GM18508 (cell line): ENCODE data around the gene ALK.
"Not testable (repeated sequence)": the region's sequence is repeated elsewhere in the genome, so short reads cannot be mapped to it uniquely, and the experiment has no call there.

Experiments
- ATAC-seq: cut with Tn5 transposase; IDR thresholded peaks from one replicate; pipeline ENCODE4 v1.9.1; 2021; ENCODE audit warnings: moderate number of reproducible peaks; ENCODE audit not compliant: insufficient read depth, unreplicated experiment

Gene ALK

DNA sequence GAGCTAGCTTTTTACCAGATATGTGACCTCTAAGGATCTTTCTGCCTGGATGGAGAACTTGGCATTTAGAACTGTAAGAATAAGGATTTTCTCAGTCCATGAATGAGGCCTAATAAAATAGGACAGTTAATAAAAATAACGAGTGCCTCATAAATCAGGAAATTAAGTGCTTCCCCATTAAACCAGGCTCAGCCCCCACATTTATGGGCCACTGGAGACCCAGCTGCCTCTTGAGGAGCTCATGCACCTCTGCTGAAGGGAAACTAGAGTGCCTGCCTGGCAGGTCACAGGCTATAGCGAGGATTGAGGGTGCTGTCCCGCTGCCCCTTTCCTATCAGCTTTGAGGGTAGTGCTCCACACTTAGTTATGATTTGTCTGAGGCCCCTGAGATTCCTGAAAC lies 158.0 kb downstream of the ALK start:
- no peak for ATAC-seq

DNA sequence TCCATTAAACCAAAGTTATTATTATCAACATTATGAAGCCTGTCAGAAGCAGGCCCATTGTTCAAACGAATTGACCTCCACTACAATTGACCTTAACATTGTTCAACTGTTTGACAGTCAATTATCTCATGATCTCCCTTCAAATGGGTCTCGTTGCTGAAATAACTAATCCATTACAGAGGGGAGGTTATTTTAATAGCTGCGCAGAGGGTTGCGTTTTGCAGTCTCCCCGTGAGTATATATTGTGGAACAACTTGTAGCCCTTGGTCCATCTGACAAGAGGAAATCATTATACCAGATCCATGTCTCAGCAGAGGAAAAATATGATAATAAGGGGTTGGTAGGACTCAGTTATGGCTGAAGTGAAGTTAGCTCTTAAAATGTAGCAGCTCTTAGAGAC lies 159.1 kb downstream of the ALK start:
- no peak for ATAC-seq

DNA sequence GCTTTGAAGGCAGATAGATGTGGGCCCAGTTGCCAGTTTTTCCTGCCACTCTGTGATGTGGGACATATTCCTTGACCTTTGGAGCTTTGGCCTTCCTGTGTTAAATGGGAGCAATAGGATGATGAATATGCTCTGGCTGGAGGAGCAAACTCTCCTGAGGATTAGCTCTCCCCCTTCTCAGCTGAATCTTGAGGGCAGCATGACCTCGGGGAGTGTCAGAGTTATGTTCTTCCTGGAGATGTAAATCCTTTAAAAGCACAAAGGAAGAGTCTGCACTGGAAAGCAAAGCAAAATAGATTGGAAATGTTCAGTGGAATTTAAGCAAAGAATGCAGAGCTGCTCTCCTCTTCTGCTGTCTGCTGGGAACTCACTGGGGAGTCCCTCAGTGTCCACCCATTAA lies 160.1 kb downstream of the ALK start:
- no peak for ATAC-seq

DNA sequence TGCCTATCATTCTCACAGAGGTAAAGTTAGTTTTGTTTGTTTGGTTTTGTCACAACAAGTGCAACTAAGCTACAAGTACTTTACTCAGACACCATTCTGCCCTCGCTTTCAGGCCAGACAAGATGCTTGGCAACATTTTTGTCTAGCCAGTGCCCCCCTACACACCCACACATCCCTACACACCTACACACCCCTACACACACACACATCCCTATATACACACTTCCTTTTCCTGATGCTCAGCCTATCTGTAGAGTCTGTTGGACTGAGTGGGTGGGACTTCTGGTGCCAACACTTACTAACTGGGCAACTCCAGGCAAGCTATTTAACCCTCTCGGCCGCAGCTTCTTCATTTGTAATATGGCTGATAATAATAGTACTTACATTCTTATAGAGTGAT lies 161.4 kb downstream of the ALK start:
- no peak for ATAC-seq

DNA sequence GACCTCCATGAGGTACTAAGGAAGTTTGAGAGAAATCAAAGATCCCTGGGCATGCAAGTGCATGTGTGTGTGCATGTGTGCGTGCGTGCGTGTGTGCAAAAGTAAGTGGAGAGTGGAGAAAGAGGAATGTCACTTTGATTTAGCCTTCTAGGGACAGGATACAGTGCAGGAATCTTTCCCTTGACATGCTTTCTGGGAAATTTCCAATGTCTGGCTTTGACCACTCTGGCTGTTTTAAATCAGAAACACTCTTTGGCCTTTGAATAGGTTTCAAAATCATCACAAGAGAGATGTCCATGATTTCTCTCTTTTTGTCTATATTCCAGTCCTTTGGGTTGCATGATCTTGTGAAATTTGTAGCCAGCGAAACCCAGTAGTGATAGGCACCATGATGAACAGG lies 162.0 kb downstream of the ALK start:
- no peak for ATAC-seq

DNA sequence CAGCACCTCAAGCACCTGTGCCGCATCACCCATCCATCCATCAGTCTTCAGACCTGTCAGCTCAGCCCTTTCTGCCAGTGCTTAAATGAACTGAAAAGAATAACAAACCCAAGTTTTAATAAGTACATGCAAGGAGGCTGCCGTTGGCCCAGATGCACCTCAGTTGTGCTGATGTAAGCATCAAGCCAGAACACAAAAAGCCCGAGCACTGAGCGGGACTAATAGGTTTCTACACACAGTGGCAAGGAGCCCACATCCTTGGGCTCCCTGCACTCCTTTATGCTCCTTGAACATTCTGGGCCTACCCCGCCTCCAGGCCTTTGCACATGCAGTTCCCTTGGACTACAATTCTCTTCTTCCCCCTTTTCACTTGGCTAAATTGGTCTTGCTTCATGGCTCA lies 165.6 kb downstream of the ALK start:
- no peak for ATAC-seq

DNA sequence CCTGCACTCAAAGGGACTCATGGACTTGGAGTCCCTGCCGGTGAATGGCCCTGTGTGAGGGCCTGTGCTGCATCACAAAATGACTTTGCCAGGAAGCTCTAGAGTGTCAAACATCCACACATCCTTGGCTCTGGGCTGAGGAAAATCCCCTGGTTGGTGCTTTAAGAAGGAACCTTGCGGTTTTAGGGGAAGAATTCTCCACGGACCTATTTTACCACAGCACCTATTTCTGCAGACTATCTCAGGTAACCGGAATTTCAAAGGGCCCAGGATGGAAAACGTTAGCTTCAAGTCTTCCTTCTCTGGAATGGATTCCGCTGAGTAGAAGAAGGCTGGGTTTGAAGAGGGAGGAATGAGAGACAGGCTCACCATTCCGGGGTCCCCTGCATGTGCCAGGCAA lies 166.2 kb downstream of the ALK start:
- ATAC-seq, result no peak

DNA sequence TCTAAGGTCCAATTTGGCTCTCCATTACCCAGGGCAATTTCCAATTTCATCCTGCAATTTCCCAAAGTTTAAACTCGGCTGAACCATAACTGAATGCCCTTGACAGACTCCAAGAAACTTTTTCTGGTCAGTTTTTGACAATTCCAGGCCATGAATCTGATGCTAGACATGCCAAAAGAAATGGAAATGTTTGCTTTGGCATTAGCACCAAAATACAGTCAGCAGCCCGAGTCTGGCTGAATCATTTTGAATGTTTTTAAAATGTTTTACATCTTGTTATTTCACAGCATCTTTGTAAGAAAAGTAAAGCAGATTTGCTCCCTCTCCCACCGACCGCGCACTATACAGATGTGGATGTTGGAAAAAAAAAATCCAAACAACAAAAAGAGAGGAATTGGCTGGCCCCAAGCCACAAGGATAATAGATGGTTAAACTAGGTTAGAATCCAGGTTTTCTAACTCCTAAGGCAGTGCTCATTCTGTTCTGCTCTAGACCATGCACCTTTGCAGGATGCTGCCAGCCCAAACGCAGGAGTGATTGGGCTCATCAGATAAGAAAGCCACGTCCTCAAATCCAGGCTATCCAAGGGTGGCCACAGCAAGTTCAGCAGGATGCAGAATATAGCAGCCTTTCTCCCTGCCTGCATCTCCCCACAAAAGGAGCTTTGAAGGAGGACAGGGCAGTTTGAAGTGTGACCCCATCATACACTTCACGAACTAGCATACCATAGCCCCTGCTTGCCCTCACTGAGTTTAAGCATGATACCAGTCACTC lies 167.5 kb downstream of the ALK start:
- no peak for ATAC-seq

DNA sequence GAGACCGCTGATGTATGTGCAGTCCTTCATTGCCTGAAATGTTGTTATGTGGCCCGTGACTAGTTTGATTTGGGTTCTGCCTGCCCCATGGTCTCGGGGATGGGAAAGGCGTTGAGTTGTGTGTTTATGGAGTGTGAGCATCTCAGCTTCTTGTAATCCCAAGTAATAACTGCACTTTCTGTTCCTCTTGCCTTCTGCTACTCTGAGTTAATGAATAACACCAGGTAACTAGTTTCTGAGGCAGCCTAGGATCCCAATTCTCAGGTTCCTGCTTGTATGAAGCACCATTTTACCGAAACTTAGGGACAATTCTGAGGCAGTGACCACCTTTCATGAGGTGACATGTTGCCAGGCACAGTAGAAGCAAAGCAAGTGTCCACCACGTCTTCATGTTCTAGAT lies 170.0 kb downstream of the ALK start:
- ATAC-seq, result peak; percentile 48

DNA sequence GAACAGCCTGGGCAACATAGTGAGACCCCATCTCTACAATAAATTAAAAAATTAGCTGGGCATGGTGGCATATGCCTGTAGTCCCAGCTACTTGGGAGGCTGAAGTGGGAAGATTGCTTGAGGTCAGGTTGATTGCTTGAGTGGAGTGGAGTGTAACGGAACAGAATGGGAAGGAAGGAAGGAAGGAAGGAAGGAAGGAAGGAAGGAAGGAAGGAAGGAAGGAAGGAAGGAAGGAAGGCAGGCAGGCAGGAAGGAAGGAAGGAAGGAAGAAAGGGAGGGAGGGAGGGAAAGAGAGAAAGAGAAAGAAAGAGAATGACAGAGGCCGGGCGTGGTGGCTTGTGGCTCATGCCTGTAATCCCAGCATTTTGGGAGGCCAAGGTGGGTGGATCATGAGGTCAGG lies 170.9 kb downstream of the ALK start:
- not testable (repeated sequence) for ATAC-seq

DNA sequence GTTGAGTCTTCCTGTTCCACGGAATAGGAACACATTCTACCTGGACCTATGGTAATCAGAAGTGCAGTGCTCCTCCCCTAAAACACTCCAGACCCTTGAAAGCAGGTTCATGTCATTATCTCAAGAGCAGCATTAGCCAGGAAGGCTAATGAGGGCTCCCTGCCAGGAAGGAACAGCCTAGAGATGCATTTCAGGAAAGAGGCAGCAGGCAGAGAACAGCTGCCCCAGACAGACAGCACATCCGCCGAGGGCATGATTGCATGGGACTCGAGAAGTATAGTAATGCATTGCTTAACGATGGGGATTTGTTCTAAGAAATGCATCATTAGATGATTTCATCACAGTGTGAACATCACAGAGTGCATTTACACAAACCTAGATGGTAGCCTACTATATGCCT lies 171.5 kb downstream of the ALK start:
- no peak for ATAC-seq

DNA sequence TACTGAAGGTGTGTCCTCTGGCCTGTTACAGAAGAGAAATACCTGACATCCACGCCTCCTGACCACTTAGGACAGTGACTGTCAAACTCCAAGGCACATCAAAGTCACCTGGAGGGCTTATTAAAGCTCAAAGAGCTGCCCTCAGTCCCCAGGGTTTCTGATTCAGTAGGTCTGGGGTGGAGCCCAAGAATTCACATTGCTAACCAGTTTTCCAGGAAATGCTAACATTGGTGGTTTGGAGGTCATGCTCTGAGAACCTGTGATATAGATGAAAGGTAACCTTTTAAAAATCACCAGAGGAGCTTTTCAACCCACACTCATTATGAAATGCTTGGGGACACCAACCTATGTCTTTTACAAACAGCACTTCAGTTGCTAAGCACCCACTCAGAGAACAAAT lies 172.3 kb downstream of the ALK start:
- no peak for ATAC-seq

DNA sequence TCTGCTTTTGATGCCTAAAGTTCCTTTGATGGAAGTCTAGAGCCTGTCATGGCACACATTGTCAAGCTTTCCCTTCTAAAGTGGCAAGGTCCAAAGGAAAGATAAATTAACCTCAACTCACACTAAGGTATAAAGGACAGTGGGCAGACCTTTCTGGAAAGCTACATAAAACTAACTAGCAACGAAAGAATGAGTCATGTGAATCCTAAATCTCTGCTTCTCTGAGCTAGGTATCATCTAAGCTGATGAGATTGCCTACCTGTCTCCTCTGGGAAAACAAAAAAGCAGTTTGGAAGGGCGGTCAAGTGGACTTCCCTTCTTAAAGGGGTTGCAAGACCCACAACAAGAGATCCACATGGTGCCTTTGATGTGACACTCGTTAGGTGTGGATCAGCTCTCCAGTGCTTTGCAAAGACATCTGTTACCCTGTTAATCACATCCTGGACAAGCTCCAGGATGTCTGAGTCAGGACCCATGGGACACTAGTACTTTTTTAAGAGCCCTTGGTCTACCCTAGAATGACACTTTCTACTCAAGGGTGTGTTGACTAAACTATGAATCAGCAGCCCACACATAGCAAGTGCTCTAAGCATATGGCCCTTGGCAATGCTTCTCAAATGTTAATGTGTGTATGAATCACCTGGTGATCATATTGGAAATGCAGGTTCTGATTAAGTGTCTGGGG lies 173.5 kb downstream of the ALK start:
- no peak for ATAC-seq

DNA sequence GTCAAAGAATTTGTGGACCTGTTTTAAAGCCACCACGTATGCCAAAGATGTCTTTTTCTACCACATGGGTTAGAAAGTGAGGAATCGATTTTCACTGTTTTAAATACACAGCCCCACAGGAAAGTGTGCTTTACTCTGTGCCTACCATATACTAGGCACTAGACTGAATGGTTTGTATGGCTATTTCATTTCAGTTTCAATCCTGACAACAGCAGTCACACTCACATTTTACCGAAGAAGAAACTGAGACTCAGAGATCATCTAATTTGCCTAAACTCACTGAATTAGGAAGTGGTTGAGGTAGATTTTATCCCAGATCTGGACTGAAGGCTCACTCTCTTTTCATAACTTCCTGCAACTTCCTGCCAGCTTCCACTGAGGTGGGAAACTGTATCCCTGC lies 176.4 kb downstream of the ALK start:
- no peak for ATAC-seq

DNA sequence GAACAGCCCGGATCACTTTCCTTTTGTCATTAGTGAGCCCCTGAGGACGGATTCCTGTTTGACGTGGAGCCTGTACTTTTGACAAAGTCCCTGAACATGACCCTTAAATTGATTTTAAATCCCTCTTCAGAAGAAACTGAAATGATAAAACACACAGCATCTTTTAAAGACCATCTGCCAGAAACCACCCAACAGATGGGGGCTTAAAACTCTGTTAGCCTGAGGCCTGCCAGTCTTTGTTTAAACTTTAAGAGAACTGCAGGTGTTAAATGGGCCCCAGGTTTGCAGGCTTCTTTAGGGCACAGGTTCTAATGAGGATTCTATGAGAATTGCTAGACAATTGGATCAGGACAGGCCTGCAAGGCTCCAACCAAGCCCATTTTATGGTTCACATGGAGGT lies 177.9 kb downstream of the ALK start:
- ATAC-seq, result no peak

DNA sequence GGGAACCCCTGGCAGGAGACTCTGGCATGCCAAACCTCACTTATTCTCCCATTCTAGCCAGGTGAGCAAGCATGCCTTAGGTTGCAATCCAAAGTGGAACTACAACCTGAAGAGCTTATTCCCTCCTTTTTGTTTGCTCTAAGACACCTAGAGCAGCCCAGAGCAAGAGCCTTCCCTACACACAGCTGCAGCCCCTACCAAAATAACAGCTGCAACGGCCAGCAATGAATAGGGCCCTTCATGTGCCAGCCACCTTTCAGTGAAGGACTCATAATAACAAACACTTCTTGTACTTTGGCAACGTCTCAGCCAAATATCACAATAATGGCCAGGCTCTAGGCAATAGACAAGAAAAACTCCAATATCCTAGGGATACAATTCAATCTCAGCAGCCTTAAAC lies 178.7 kb downstream of the ALK start:
- no peak for ATAC-seq

DNA sequence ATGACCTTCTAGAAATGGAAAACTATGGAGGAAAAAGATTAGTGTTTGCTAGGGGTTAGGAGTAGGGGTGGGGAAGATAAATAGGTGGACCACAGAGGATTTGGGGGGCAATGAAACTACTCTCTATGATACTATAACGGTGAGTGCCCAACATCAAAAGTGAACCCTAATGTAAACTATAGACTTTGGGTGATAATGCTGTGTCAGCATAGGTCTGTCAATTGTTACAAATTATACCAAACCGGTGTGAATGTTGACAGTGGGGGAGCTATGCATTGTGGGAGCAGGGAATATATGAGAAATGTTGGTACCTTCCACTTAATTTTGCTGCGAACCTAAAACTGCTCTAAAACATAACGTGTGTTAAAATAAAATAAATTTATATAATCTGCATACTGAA lies 180.3 kb downstream of the ALK start:
- ATAC-seq, result no peak

DNA sequence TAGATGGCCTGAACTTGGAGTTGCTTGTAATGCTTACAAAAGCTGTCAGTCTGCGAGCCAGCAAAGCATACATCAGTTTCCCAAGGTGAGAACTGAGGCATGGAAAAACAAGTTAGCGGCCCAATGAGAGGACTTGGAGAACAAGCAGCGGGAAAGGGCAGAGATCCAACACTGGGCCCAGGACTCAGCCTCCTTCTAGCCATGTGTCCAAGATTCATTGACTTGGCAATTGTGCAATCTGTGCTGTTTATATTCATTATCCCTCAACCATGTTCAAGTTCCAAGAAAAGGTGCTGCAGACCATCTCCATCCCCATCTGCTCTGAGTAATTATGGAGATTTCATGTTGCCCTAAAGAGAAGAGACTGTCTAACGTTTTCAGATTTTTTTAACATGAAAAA lies 187.4 kb downstream of the ALK start:
- no peak for ATAC-seq

DNA sequence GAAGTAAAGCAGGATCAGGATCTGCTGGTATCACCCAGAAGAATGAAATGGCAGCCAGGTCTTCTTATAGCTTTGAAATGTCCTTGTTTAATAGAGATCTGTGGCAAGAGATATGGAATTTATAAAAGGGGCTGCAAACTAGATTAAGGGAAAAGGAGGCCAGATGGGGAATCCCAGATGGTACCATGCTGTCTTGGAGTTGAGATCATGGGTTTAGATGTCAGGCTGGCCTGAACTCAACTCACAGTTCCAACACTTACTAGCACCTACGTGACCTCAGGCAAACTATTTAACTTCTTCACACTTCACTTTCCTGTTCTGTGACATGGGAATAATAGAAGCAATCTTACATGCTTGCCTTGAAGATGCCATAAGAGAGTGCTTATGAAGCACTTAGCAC lies 188.2 kb downstream of the ALK start:
- no peak for ATAC-seq

DNA sequence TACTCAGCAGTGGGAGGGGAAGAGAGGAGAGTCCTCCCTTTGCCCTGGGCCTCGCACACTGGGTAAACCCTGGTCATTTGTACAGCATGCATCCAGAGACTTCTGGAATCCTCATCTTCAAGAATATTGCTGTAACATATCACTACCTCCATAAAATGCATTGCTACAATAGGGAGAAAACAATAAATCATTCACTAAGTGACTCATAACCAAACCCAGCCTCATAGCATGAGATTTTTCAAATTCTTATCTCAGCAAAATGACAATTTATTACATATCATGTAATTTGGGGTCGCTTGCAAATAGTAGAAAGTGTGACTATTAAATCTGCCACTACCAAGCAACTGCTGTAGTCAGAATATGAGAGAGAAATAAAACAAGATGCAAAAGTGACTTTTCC lies 189.4 kb downstream of the ALK start:
- no peak for ATAC-seq

DNA sequence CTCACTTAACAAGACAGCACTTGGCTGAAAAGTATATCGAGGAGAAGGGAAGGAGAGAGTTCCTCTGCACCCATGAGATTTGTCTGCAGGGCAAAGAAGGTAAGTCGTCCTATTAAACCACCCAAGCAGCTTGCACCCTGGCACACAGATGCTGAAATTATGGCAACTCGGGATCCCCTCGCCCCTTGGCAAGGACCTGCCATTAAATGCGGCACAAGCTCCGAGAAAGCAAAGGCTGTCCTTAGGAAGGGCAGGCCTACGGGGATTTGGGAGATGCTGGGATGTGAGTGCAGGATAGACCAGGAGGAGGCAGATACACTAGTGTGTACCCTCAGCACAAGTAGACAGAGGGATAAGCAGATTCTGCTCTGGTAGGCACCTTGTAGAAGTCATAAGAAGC lies 191.5 kb downstream of the ALK start:
- ATAC-seq, result no peak

DNA sequence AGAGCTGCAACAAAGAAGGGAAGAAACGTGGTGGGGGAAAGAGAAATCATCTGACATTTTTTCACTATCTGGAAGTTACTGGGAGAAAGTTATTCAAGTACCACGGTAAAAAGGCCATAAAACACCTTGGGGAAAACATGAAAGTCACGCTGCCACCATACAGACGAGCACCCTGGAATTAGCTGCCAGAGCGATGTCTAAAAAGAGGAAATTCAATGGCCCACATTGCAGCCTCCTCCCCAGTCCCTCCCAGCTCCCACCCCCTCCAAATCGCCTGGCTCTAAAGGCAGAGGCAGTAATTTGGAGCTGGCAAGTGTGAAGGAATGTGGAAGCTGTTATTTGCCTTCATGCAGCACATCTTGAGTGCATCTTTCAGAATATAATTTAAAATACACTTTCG lies 192.0 kb downstream of the ALK start:
- ATAC-seq, result no peak
